GM10266 (cell line): Measurements from ENCODE around the gene ZNF268.

Experiments
- DNase-seq: peaks from one replicate; pipeline ENCODE4 v3.0.0; 2012; ENCODE audit errors: extremely low spot score
- CTCF ChIP-seq: IDR thresholded peaks from 2 replicates; pipeline ENCODE4 v1.5.1; 2012; ENCODE audit warnings: mild to moderate bottlenecking, low read depth; ENCODE audit not compliant: control insufficient read depth, insufficient read depth; ENCODE audit errors: missing control alignments

The ZNF268 gene

GRCh38 chr12:133181238-133181959 is at the start of gene ZNF268:
Gene ZNF268 (plus strand): TSS chr12:133181495. CDS start chr12:133181998, 503 bp downstream.
- DNase-seq: peak; percentile 90
- TF ChIP-seq CTCF: peak; percentile 84

DNA sequence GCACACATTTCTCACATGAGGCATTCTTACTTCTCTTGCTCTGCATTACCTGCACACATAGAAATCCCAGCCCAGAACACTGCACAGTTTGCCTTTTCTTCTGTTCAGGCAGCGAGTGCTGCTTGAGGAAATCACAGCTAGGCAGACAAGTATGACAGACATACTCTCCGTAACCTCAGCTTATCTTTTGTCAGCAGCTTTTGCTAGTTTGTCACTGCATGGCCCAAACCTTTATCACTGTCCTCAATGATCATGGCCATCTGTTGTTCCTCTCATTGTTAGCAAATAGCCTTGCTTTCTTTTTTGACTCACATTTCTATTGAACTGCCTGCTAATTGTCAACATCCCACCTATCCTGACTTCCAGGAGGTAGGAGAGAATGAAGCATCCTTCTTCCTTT is 45.5 kb upstream of the ZNF268 start:
- no peak for DNase-seq
- TF ChIP-seq CTCF: no peak

DNA sequence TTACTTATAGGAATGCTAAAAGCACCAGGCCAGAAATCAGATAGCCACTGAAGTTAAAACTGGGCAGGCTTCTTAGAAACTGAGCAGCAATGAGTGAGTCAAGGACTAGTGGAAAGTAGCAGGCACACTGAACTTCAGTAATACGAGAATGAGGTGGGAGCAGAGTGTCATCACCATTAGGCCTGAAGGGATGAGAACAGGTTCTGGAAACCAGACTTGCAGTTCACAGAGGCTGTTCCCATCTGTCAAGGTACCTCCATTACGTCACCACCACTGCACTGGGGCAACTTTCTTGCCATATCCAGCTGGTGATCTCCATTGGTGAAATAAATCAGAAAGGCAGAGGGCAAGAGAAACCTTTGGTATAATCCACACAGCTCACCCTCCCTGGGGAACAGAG is 35.3 kb upstream of the ZNF268 start:
- no peak for TF ChIP-seq CTCF
- DNase-seq: no peak

DNA sequence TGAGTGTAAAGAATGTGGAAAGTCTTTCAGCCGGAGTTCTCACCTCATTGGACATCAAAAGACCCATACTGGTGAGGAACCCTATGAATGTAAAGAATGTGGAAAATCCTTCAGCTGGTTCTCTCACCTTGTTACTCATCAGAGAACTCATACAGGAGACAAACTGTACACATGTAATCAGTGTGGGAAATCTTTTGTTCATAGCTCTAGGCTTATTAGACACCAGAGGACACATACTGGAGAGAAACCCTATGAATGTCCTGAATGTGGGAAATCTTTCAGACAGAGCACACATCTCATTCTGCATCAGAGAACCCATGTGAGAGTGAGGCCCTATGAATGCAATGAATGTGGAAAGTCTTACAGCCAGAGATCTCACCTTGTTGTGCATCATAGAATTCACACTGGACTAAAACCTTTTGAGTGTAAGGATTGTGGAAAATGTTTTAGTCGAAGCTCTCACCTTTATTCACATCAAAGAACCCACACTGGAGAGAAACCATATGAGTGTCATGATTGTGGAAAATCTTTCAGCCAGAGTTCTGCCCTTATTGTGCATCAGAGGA is 25.1 kb upstream of the ZNF268 start:
- no peak for DNase-seq
- no peak for TF ChIP-seq CTCF

DNA sequence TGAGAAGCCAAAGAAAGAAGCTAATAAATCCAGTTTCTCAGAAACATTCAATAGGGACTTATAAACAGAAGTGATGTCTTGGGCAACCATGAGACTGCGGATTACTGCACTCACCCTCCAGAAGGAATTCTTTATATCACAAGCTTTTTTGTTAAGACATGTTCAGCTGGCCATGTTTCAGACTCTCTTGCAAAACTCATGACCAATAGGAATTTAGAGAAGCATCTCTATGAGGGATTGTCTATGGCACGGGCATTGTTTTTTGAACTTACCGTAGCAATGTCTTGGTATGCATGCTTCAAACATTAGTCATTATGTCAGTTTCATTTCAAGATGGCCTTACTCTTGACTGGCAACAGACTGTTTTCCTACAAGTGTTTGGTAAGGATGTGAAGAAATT is 15.5 kb upstream of the ZNF268 start:
- TF ChIP-seq CTCF: no peak
- DNase-seq: no peak

DNA sequence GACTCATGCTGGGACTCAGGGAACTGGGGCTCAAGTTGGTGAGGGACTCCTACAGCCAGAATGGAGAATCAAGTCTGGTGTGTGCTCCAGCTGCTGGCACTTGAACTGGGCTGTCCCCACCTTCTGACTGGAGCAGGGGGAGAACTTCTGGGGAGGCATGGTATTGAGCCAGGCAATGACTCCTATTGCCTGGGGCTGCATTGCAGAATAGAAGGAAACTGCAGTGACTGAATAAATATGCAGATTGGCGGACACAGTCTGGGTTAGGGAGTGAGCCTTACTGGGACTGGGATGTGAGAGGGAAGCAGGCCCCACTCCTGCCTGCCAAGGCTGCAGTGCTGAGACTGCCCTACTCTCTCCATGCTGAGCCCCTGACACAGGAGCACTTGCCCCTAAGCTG is 8.8 kb upstream of the ZNF268 start:
- DNase-seq: no peak
- TF ChIP-seq CTCF: no peak

- no peak for TF ChIP-seq CTCF
- DNase-seq: no peak
Measured at GRCh38 chr12:133174901-133175300, 6.4 kb upstream of the ZNF268 start.
